Femur (tissue), 1 donor: Measurements from ENCODE around the gene ISOC1.

Experiments
- DNase-seq: peaks from one replicate; pipeline ENCODE4 v3.0.0-alpha.2; 2017

The ISOC1 gene

DNA sequence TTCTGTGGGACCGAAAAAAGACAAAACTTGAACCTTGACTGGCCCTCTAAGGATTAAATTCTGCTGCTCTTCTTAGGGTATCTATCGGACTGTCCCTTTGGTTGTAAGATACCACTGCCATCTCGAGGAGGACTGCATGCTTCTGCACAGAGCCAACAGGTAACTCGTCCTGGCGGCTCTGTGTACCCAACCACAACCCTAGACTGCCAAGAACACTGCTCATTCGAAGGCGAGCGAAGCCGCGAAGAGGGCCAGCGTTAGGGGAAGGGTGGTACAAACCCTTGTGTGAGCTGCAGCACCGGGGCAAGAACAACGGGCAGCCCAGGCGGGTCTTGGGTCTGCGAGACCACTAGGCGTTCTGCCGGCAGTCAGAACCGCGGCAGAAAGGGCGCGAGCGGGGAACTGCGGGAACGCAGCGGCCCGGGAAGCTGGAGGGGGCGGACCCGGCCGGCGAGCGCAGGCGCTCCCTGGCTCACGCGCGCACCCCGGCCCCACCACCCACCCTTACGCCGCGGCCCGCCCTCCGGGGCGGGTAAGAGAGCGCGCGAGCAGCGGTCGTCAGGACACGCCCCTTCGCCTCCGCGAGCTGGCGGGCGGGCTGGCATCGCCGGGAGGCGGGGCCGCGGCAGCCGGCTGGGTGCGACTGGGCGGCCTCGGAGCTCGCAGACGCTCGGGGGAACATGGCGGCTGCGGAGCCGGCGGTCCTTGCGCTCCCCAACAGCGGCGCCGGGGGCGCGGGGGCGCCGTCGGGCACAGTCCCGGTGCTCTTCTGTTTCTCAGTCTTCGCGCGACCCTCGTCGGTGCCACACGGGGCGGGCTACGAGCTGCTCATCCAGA, at the start of gene ISOC1:
Gene ISOC1, plus strand, starts transcription at position 663 of the 837 bp plus-strand sequence. Its CDS starts 18 bp downstream, at position 681.
- peak; percentile 95 for DNase-seq

DNA sequence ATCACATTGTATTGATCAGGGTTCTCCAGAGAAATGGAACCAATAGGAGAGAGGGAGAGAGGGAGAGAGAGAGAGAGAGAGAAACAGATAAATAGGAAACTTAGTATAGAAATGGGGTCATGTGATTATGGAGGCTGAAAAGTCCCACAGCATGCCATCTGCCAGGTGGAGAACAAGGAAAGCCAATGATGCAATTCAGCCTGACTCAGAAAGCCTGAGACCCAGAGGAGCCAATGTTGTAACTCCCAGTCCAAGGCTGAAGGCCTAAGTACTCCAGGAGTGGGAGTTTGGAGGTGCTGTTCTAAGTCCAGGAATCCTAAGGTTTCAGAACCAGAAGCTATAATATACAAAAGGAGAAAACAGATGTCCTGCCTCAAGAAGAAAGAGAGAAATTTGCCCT, 48.4 kb upstream of the ISOC1 start:
- no peak for DNase-seq

GRCh38 chr5:129048509-129048908, 46.0 kb upstream of the ISOC1 start:
- DNase-seq = no peak

GRCh38 chr5:129049126-129049799, 45.3 kb upstream of the ISOC1 start:
- DNase-seq = no peak

DNA sequence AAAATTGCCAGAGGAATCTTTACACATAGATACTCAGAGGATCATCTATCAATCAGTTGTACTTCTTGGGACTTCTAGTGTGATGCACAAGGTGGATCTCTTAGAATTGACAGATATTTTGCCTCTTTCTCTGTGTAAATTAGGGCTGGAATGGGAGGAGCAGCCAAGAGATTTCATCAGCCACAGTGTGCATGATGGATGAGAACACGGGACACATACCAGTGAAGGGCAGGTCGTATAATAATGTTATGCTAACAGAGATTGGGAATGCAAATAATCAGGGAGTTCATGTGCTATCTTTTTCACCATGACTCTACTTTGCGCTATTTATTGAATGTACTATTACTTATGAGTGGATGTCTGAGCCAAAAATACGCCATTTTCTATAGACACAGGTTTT, 43.3 kb upstream of the ISOC1 start:
- DNase-seq = no peak

- no peak for DNase-seq
Observed at GRCh38 chr5:129053438-129053837, 41.1 kb upstream of the ISOC1 start.

DNA sequence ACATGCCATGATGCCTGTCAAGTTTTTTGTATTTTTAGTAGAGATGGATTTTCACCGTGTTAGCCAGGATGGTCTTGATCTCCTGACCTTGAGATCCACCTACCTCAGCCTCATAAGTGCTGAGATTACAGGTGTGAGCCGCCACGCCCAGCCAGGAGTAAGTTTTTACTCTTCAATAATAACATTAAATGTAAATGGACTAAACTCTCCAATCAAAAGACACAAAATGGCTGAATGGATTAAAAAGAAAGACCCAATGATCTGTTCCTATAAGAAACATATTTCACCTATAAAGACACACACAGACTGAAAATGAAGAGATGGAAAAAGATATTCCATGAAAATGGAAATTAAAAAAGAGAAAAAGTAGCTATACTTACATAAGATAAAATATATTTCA, 37.2 kb upstream of the ISOC1 start:
- DNase-seq = no peak

DNA sequence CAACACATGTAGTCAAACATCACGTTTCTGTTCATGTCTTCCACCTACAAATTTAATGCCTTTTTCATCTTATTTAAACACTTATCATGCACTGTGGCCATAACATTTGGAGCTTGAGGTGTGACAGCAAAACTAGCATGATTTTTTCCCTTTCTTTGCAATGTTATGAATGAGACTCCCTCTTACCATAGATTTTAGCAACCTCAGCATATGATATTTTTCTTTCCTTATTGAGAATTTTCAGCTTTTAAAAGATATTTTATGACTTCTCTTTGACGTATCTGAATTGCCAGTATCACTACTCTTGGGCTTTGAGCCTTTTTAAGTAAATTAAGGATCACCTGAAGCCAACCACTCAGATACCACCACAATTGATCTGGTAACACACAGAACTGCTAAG, 32.7 kb upstream of the ISOC1 start:
- no peak for DNase-seq

DNA sequence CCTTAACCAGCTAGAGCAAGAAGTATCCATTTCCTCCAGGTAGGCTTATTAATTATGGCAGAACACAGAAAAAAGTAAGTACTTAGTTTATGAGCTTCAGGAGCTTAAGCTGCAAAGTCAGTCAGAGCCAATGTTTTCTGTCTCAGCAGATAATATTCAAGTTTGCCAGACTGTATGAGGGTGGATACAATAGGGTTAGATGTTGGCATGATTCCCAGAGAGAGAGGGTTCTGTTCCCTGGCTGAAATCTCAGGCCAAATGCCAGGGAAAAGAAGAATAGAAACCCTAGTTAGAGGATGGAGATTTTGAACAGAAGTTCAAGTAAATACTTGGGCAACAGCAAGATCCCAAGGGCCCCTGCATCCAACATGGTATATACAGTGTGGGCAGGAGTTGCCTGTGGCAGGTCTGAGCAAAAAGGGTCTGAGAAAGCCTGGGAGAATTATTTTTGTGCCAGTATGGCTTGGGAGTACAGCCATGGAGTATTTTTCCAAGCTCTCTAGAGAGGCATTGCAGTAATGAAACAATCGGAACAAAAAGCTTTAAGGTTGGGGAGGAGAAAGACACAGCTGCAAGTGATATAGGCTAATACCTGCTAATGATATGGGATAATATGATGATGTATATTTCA, 31.0 kb upstream of the ISOC1 start:
- DNase-seq = peak; percentile 35

DNA sequence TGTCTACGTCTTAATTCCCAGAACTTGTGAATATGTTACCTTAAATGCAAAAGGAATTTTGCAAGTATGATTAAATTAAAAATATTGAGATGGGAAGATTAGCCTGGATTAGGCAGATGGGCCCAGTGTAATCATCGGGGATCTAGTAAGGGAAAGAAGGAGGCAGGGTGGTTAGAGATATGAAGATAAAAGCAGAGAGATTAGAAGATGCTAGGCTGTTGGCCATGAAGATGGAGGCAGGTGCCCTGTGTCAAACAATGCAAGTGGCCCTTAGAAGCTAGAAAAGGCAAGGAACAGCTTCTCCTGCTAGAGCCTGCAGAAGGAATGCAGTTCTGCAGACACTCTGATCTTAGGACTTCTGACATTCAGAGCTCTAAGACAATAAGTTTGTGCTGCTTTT, 28.8 kb upstream of the ISOC1 start:
- no peak for DNase-seq

GRCh38 chr5:129067745-129068144, 26.8 kb upstream of the ISOC1 start:
- DNase-seq = no peak

- no peak for DNase-seq
Observed at GRCh38 chr5:129069292-129069691, 25.3 kb upstream of the ISOC1 start.

- DNase-seq = peak; percentile 22
Observed at GRCh38 chr5:129073111-129073510, 21.4 kb upstream of the ISOC1 start.

- DNase-seq = no peak
Observed at GRCh38 chr5:129074903-129075302, 19.6 kb upstream of the ISOC1 start.

GRCh38 chr5:129077433-129078075, 17.0 kb upstream of the ISOC1 start:
- DNase-seq = no peak

GRCh38 chr5:129078247-129078646, 16.3 kb upstream of the ISOC1 start:
- DNase-seq = no peak

GRCh38 chr5:129078660-129079059, 15.9 kb upstream of the ISOC1 start:
- DNase-seq = no peak

- DNase-seq = no peak
Observed at GRCh38 chr5:129079496-129079895, 15.1 kb upstream of the ISOC1 start.

GRCh38 chr5:129080766-129081165, 13.8 kb upstream of the ISOC1 start:
- no peak for DNase-seq

GRCh38 chr5:129082225-129083136, 12.1 kb upstream of the ISOC1 start:
- no peak for DNase-seq

GRCh38 chr5:129094924-129095899, 663 bp downstream of the ISOC1 start:
- DNase-seq = peak; percentile 60
